ENCODE measurements around the gene TMCO4.

Gene TMCO4

GRCh38 chr1:19812875-19813642 lies 13.3 kb upstream of the TMCO4 start:
- DNase-seq: no peak

- DNase-seq: peak; percentile 21
Measured at GRCh38 chr1:19811206-19811851, 11.6 kb upstream of the TMCO4 start.

- no peak for DNase-seq
Measured at GRCh38 chr1:19809044-19809750, 9.5 kb upstream of the TMCO4 start.

GRCh38 chr1:19808351-19808750 lies 8.6 kb upstream of the TMCO4 start:
- no peak for DNase-seq

- DNase-seq: no peak
Measured at GRCh38 chr1:19804831-19805251, 5.1 kb upstream of the TMCO4 start.

GRCh38 chr1:19802269-19802668 lies 2.6 kb upstream of the TMCO4 start:
- no peak for DNase-seq

- DNase-seq: peak; percentile 53
Measured at GRCh38 chr1:19800076-19800804, 524 bp upstream of the TMCO4 start.

GRCh38 chr1:19798486-19799229 lies 1.1 kb downstream of the TMCO4 start:
- no peak for DNase-seq

GRCh38 chr1:19797827-19798226 lies 1.9 kb downstream of the TMCO4 start:
- DNase-seq: no peak

GRCh38 chr1:19794583-19794982 lies 5.1 kb downstream of the TMCO4 start:
- DNase-seq: no peak

- DNase-seq: no peak
Measured at GRCh38 chr1:19793360-19794046, 6.2 kb downstream of the TMCO4 start.

GRCh38 chr1:19792237-19793002 lies 7.3 kb downstream of the TMCO4 start:
- no peak for DNase-seq

- DNase-seq: peak; percentile 8
Measured at GRCh38 chr1:19790061-19790975, 9.4 kb downstream of the TMCO4 start.

GRCh38 chr1:19786988-19787423 lies 12.7 kb downstream of the TMCO4 start:
- DNase-seq: no peak

GRCh38 chr1:19785660-19786059 lies 14.1 kb downstream of the TMCO4 start:
- DNase-seq: no peak

GRCh38 chr1:19780267-19780877 lies 19.3 kb downstream of the TMCO4 start:
- no peak for DNase-seq

- DNase-seq: no peak
Measured at GRCh38 chr1:19776933-19777332, 22.8 kb downstream of the TMCO4 start.

GRCh38 chr1:19776287-19776686 lies 23.4 kb downstream of the TMCO4 start:
- DNase-seq: no peak

- no peak for DNase-seq
Measured at GRCh38 chr1:19775831-19776230, 23.9 kb downstream of the TMCO4 start.
